Measurements from ENCODE around the gene CDH3.

- TF ChIP-seq, protein P1, sequence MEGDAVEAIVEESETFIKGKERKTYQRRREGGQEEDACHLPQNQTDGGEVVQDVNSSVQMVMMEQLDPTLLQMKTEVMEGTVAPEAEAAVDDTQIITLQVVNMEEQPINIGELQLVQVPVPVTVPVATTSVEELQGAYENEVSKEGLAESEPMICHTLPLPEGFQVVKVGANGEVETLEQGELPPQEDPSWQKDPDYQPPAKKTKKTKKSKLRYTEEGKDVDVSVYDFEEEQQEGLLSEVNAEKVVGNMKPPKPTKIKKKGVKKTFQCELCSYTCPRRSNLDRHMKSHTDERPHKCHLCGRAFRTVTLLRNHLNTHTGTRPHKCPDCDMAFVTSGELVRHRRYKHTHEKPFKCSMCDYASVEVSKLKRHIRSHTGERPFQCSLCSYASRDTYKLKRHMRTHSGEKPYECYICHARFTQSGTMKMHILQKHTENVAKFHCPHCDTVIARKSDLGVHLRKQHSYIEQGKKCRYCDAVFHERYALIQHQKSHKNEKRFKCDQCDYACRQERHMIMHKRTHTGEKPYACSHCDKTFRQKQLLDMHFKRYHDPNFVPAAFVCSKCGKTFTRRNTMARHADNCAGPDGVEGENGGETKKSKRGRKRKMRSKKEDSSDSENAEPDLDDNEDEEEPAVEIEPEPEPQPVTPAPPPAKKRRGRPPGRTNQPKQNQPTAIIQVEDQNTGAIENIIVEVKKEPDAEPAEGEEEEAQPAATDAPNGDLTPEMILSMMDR (conservative IDR thresholded peaks at IDR 0.05; ENCODE audit: low read depth, low read length): no peak
- no peak for TF ChIP-seq EZH2 (IDR thresholded peaks at IDR 0.05; ENCODE audit: borderline replicate concordance, low read depth, low read length, poor library complexity, severe bottlenecking)
These were observed 36.8 kb upstream of the CDH3 start for GRCh38 chr16:68608330-68608729.
